GM23338 (cell line): ENCODE measurements around the gene CARD10. TPM values are rescaled to one million over a fixed set of nuclear protein-coding genes. Genes with fewer than 3 reads are reported as not detected.

ENCODE experiments used
- EZH2 ChIP-seq: fragments of 200-600 bp; sonication (generic); IDR thresholded peaks from one replicate; pipeline ENCODE4 v1.8.0; 2017; ENCODE audit warnings: antibody characterized with exemption, mild to moderate bottlenecking, low read depth; ENCODE audit not compliant: unreplicated experiment
- JUNB ChIP-seq: IDR thresholded peaks from one replicate; pipeline ENCODE4 v1.6.1; 2016; ENCODE audit warnings: antibody characterized with exemption; ENCODE audit not compliant: unreplicated experiment
- POLR2AphosphoS5 ChIP-seq: IDR thresholded peaks from 2 replicates; pipeline ENCODE4 v1.6.1; 2016; ENCODE audit warnings: antibody characterized with exemption, low read depth
- ZNF114 ChIP-seq: fragments of 250-450 bp; sonication (Bioruptor Pico); IDR thresholded peaks from 2 replicates; pipeline ENCODE4 v1.5.0; 2020; ENCODE audit warnings: mild to moderate bottlenecking, moderate library complexity
- polyA plus RNA-seq: library from polyadenylated mRNA; unstranded; fragments of >200 nt; fragmentation: Nextera tagmentation; extraction: Ambion mirVana; gene quantifications from 2 replicates; pipeline ENCODE4 v1.2.1, GENCODE V29; 2016
- total RNA-seq: library from RNA; depleted of rRNA; stranded (reverse); fragments of >200 nt; shearing (Covaris generic); gene quantifications from 2 replicates; pipeline ENCODE4 v1.2.3, GENCODE V29; 2014; rRNA removed
- TF ChIP-seq, protein P1 (sequence below): IDR thresholded peaks from one replicate; pipeline ENCODE4 v1.6.1; 2018; ENCODE audit warnings: antibody characterized with exemption; ENCODE audit not compliant: unreplicated experiment
- TF ChIP-seq, protein P2 (sequence below): IDR thresholded peaks from 2 replicates; pipeline ENCODE4 v1.6.1; 2016; ENCODE audit warnings: antibody characterized with exemption
- TF ChIP-seq, protein P3 (sequence below), 2 experiments: fragments of 200-600 bp in 1 of 2; sonication (generic) in 1 of 2; conservative IDR thresholded peaks; 2 replicates each; pipeline versions ENCODE4 v1.5.1 to v1.6.1; 2016 to 2017; ENCODE audit warnings: antibody characterized with exemption in 2 of 2, low read depth in 2 of 2, mild to moderate bottlenecking in 2 of 2, moderate library complexity in 1 of 2

The CARD10 gene
- total and polyA plus RNA-seq, 2 experiments from 2014 or later: 5.4 to 17.2 TPM

DNA sequence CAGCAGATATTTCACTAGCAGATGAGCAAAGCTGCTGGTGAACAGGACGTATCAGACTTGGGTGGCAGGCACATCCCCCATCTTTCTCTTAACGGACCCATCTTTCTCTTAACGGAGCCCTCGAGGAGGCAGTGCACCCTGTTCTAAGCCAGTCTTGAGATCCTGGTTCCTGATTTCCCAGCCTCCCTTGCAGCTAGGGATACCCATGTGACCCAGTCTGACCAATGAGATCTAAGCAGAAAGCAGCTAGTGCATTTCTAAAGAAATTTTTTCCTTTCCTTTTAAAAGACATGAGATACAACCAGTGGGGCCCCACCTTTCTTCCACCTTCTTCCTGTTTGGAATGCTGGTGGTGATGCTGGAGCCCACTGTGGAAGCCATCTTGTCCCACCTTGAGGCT is 78.3 kb downstream of the CARD10 start (continued):
- TF ChIP-seq, protein P1, sequence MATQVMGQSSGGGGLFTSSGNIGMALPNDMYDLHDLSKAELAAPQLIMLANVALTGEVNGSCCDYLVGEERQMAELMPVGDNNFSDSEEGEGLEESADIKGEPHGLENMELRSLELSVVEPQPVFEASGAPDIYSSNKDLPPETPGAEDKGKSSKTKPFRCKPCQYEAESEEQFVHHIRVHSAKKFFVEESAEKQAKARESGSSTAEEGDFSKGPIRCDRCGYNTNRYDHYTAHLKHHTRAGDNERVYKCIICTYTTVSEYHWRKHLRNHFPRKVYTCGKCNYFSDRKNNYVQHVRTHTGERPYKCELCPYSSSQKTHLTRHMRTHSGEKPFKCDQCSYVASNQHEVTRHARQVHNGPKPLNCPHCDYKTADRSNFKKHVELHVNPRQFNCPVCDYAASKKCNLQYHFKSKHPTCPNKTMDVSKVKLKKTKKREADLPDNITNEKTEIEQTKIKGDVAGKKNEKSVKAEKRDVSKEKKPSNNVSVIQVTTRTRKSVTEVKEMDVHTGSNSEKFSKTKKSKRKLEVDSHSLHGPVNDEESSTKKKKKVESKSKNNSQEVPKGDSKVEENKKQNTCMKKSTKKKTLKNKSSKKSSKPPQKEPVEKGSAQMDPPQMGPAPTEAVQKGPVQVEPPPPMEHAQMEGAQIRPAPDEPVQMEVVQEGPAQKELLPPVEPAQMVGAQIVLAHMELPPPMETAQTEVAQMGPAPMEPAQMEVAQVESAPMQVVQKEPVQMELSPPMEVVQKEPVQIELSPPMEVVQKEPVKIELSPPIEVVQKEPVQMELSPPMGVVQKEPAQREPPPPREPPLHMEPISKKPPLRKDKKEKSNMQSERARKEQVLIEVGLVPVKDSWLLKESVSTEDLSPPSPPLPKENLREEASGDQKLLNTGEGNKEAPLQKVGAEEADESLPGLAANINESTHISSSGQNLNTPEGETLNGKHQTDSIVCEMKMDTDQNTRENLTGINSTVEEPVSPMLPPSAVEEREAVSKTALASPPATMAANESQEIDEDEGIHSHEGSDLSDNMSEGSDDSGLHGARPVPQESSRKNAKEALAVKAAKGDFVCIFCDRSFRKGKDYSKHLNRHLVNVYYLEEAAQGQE: no peak
- TF ChIP-seq, protein P2, sequence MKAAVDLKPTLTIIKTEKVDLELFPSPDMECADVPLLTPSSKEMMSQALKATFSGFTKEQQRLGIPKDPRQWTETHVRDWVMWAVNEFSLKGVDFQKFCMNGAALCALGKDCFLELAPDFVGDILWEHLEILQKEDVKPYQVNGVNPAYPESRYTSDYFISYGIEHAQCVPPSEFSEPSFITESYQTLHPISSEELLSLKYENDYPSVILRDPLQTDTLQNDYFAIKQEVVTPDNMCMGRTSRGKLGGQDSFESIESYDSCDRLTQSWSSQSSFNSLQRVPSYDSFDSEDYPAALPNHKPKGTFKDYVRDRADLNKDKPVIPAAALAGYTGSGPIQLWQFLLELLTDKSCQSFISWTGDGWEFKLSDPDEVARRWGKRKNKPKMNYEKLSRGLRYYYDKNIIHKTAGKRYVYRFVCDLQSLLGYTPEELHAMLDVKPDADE: no peak
- TF ChIP-seq ZNF114 (CRISPR knock-in tag) (no peak), JUNB (no peak), EZH2 (no peak), POLR2AphosphoS5 (no peak)
- TF ChIP-seq, protein P3, sequence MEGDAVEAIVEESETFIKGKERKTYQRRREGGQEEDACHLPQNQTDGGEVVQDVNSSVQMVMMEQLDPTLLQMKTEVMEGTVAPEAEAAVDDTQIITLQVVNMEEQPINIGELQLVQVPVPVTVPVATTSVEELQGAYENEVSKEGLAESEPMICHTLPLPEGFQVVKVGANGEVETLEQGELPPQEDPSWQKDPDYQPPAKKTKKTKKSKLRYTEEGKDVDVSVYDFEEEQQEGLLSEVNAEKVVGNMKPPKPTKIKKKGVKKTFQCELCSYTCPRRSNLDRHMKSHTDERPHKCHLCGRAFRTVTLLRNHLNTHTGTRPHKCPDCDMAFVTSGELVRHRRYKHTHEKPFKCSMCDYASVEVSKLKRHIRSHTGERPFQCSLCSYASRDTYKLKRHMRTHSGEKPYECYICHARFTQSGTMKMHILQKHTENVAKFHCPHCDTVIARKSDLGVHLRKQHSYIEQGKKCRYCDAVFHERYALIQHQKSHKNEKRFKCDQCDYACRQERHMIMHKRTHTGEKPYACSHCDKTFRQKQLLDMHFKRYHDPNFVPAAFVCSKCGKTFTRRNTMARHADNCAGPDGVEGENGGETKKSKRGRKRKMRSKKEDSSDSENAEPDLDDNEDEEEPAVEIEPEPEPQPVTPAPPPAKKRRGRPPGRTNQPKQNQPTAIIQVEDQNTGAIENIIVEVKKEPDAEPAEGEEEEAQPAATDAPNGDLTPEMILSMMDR (conservative IDR thresholded peaks at IDR 0.05; ENCODE audit: low read depth in 2 of 2): no peak

Other genes with a start within 250 kb of the CARD10 start
- not detected in 2 replicates for gene CYTH4, start 236.9 kb downstream of the CARD10 start, total RNA-seq
- not detected in 2 replicates for gene CYTH4, start 236.9 kb downstream of the CARD10 start, polyA plus RNA-seq
- 0.35 and 0.62 TPM in 2 replicates for gene ELFN2, start 91.9 kb downstream of the CARD10 start, total RNA-seq
- gene ELFN2, start 91.9 kb downstream of the CARD10 start, polyA plus RNA-seq: 0.18 and 0.23 TPM in 2 replicates
- 1.9 and 3.8 TPM in 2 replicates for gene MFNG, start 33.0 kb downstream of the CARD10 start, total RNA-seq
- gene MFNG, start 33.0 kb downstream of the CARD10 start, polyA plus RNA-seq: 1.1 and 1.4 TPM in 2 replicates
- 8.5 and 10.2 TPM in 2 replicates for gene CDC42EP1, start 41.1 kb upstream of the CARD10 start, total RNA-seq
- 7.7 and 8.4 TPM in 2 replicates for gene CDC42EP1, start 41.1 kb upstream of the CARD10 start, polyA plus RNA-seq
- not detected in 2 replicates for gene LGALS2, start 60.7 kb upstream of the CARD10 start, total RNA-seq
- gene LGALS2, start 60.7 kb upstream of the CARD10 start, polyA plus RNA-seq: not detected in 2 replicates
- gene GGA1, start 89.4 kb upstream of the CARD10 start, total RNA-seq: 53.7 and 57.1 TPM in 2 replicates
- gene GGA1, start 89.4 kb upstream of the CARD10 start, polyA plus RNA-seq: 33.1 and 36.9 TPM in 2 replicates
- 46.7 and 50.4 TPM in 2 replicates for gene SH3BP1, start 120.3 kb upstream of the CARD10 start, total RNA-seq
- 9.5 and 10.9 TPM in 2 replicates for gene SH3BP1, start 120.3 kb upstream of the CARD10 start, polyA plus RNA-seq
- gene PDXP, start 139.3 kb upstream of the CARD10 start, total RNA-seq: 44.2 and 55.6 TPM in 2 replicates
- gene PDXP, start 139.3 kb upstream of the CARD10 start, polyA plus RNA-seq: 15.0 and 18.5 TPM in 2 replicates
- gene LGALS1, start 156.2 kb upstream of the CARD10 start, total RNA-seq: 31.2 and 58.7 TPM in 2 replicates
- gene LGALS1, start 156.2 kb upstream of the CARD10 start, polyA plus RNA-seq: 62.5 and 72.6 TPM in 2 replicates
- gene NOL12, start 166.9 kb upstream of the CARD10 start, total RNA-seq: 18.6 and 22.2 TPM in 2 replicates
- gene NOL12, start 166.9 kb upstream of the CARD10 start, polyA plus RNA-seq: 48.5 and 58.8 TPM in 2 replicates
- 41.2 and 48.4 TPM in 2 replicates for gene TRIOBP, start 177.6 kb upstream of the CARD10 start, total RNA-seq
- 21.4 and 22.6 TPM in 2 replicates for gene TRIOBP, start 177.6 kb upstream of the CARD10 start, polyA plus RNA-seq